HG03060 (cell line): ENCODE measurements around the gene SCYGR1.
"Not testable (repeated sequence)": the region's sequence is repeated elsewhere in the genome, so short reads cannot be mapped to it uniquely, and the experiment has no call there.

ENCODE experiments used
- ATAC-seq: cut with Tn5 transposase; IDR thresholded peaks from one replicate; pipeline ENCODE4 v1.9.1; 2021; ENCODE audit warnings: low read depth, moderate number of reproducible peaks; ENCODE audit not compliant: unreplicated experiment

The SCYGR1 gene, protein sequence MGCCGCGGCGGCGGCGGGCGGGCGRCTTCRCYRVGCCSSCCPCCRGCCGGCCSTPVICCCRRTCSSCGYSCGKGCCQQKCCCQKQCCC

DNA sequence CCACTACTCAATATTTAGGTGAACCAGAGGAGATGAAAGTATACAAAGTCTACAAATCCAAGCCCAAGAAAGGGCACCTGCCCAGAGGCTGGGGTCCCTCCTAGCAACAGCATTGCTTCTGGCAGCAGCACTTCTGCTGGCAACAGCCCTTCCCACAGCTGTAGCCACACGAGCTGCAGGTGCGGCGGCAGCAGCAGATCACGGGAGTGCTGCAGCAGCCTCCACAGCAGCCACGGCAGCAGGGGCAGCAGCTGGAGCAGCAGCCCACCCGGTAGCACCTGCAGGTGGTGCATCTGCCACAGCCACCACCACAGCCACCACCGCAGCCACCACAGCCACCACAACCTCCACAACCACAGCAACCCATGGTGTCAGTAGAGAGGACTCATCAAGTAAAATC is at the start of gene SCYGR1:
TSS of gene SCYGR1 (minus strand) at position 367 of the 400 bp plus-strand sequence. CDS start at position 367, 0 bp downstream.
- ATAC-seq = not testable (repeated sequence)

- no peak for ATAC-seq
Observed at GRCh38 chr2:227436436-227437174, 48.9 kb upstream of the SCYGR1 start.

DNA sequence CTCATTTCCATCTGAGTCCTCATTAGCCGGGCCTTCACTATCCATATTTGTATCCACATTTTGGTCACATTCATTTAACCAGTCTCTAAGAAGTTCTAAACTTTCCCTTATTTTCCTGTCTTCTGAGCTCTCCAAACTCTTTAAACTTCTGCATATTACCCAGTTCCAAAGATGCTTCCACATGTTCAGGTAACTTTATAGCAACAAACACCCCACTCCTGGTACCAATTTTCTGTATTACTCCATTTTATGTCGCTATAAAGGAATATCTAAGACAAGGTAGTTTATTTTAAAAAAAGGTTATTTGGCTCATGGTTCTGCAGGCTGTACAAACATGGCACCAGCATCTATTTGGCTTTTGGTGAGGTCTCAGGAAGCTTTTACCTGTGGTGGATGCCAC is 45.4 kb upstream of the SCYGR1 start:
- no peak for ATAC-seq

GRCh38 chr2:227430639-227431038 is 42.9 kb upstream of the SCYGR1 start:
- ATAC-seq = no peak

DNA sequence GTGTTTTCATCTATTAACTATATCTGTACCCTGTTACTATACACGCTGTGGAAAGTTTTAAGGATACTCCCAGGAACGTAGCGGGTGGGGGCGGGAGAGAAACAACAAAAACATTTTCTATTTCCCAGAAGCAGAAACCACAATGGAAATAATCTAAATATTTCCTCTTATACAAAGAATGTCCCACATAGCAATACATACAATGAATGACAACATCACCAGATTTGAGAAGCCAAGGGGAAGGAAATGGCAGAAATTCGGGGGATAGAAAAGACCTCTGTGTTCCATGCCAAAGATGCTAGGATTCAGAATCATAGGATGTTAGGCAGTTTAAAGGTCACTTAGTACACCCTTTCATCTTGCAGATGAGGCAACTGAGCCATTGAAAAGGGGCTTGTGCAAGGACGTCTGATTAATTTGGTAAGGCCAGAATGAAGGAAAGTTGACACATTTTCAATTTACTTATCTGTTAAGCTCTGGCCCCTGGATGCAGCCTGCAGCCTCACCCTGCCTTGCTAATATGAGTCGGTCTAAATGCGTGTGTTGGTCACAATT is 41.1 kb upstream of the SCYGR1 start:
- ATAC-seq = no peak

DNA sequence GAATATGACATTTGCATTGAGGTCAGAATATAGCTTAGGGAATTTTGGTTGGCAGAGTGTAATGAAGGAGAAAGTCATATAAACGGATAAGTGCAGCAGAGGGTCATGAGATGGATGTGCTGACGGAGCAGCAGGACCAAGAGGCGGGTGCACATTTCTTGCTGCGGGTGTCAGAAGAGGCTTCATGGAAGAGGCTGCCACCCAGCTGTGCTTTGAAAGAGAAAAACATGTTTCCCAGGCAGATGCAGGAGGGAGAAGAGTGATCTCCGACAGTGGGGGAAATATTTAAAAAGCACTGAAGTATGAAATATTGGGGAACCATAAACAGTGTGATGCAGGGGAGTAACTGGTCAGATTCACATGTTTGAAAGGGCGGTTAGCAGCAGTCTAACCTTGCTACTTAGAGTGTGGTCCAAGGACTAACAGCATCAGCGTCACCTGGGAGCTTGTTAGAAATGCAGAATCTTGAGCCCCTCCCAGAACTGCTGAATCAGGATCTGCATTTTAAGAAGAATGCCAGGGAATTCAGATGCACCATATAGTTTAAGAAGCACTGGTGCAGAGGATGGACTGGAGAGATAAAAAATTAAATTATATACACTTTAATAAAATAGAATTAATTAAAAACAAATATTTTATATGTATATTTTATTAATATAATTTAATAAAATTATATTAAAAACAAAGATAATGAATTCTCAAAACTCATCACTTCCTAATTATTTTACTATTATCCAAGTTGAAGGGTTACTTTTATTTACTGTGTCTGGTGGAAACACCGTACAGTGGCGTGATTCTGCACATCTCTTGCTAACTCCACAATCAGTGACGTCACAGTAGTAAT is 36.1 kb upstream of the SCYGR1 start:
- no peak for ATAC-seq

DNA sequence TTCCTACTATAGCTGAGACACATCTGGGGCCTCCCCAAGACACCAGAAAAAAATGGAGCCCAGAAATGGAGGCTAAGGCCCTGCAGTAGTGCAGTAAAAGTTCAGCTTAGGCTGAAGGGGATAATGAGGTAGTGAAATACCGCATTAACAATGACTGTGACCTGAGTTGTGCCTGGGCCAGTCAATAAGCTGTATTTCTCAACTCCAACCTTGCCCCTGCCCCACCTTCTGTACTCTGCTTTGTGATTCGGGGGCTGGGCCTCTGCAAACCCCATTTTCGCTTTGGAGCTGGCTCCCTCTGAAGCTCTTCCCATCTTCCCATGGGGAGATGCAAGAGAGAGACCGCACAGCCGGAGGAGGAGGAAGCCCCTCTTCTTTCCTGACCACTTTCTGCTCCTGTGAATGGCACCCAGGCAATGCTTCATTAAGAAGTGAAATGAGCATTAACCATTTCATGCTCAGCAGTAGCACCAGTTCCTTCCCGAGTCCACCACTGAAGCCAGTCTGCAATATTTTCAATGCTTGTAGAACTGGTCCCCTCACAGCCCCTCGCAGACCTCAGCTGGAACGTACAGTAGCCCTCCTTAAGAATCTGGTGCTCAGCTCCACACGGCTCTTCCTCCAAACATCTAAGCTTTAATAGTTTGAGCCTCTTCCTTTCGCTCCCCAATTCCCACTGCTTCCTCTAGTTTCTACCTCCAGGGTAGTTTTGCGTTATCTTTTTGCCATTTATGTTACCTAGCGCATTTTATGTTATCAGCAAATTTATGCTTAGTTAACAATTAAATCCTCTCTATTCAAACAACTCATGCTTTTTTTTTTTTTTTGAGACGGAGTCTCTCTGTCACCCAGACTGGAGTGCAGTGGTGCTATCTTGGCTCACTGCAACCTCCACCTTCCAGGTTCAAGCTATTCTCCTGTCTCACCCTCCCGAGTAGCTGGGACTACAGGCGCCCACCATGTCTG is 32.6 kb upstream of the SCYGR1 start:
- ATAC-seq = no peak

DNA sequence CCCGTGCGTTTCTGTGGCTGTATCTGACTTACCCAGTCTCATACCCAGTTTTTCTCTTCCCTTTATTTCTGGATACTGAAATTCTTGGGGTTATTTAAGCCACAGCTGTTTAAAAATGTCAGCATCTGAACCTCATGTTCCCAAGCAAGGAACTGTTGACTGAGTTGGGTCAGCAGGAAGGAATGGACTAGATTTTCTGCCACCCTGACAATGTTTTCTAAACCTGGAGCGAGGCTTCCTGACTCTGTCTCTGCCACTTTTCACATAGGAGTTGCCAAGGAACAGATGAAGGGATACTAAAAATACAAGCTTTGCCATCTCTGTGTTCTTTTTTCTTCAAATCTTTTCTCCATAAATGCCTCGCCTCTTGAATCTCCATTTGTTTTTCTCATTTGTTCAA is 29.0 kb upstream of the SCYGR1 start:
- ATAC-seq = no peak

DNA sequence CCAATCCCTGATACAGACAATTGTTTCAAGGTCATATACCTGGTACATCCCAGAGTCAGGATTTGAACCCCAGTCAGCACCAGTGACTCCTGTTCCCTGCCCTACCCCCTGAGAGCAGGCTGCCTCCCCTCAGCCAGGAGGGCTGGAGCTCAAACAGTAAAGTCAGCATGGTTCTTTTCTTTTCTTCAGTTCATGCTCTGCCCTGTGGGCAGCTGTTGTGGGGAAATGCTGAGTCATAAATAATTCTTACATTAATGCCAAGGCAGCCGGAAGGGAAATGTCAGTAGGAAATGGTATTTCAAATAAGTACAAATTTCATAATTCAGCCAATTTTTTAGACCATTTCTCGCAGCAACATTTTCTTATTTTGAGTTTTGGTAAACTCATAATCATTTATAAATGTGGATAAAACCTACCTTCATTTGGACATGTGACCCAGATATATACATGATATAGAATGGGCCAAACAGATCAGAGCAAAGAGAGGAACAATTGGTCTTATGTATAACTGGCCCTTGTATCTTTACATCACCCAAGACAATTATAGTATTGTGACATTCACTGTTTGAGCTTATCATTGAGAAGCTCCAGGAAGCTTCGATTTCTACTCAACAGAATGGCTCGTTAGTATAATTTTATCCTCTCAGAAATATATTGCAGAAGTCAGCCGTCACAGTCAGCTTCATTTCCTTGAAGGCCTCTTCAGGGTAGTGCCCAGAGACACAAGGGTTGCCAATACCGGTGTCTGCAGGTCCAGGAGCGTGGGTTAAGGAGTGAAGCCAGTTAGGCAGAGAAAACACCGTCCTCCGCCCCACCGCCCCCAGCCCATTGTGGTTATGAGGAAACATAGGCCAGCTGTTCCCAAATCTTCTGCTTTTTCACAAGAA is 28.0 kb upstream of the SCYGR1 start:
- ATAC-seq = no peak

DNA sequence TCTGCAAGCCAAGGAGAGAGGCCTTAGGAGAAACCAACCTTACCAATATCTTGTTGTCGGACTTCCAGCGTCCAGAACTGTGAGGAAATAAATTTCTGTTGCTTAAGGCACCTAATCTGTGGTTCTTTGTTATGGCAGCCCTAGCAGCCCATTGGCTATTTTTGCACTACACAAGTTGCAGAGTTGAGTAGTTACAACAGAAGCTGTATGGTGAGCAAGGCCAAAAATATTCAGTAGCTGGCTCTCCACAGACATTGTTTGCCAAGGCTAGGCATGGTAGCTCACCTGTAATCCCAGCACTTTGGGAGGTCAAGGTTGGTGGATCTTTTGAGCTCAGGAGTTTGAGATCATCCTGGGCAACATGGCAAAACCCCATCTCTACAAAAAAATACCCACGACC is 27.1 kb upstream of the SCYGR1 start:
- no peak for ATAC-seq

DNA sequence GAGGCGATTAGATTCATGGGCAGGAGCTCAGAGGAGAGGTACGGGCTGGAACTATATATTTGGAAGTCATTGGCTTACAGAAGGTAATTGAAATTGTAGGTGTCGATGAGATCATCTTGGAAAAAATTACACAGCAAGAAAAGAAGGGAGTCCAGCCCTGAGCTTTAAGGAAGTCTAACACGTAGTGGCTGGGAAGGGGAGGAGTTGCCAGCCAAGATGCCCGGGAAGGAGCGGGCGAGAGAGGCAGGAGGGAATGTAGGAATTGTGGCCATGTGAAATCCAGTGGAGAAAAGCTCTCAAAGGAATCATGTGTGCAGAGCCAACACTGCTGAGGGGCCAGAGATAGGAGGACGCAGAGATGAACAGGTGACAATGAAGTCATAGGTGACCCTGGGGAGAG is 25.6 kb upstream of the SCYGR1 start:
- ATAC-seq = no peak

- ATAC-seq = no peak
Observed at GRCh38 chr2:227412877-227413276, 25.1 kb upstream of the SCYGR1 start.

- ATAC-seq = no peak
Observed at GRCh38 chr2:227411990-227412350, 24.2 kb upstream of the SCYGR1 start.

DNA sequence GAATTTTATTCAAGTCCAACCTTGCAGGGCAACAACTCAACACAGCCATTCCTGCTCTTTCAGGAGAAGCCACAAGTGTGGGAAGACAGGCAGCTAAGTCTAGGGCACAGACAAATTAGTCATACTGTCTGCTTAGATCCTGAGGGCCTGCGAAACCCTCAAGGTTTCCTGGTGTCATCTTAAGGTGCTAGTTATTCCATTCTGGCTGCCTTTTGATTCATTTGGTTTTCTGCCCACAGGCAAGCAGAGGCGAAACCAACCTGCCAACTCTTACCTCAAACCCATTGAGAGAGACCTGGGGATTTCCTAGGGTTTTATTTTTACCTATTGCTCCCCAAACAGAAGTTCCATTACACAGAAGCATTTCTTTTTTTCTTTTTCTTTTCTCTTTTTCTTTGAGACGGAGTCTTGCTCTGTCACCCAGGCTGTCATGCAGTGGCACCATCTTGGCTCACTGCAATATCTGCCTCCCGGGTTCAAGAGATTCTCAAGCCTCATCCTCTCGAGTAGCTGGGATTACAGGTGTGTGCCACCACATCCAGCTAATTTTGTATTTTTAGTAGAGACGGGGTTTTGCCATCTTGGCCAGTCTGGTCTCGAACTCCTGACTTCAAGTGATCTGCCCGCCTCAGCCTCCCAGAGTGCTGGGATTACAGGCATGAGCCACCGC is 23.7 kb upstream of the SCYGR1 start:
- peak; percentile 80 for ATAC-seq

DNA sequence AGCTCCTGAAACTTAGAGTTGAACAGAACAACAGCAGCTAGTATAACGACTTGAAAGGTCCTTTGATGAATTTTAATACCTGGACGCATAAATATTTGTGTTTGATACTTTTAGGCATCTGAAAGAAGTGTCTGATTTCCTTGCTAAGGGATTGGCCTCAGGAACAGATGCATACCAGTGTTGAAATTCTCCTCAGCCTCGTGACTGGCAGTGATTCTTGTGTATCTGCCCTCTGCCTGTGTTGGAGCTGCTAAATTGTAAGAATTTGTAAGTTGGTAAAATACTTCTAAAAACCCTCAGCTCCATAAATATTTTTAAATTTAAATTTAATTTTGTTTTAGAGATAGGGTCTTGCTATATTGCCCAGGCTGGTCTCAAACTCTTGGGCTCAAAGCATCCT is 22.4 kb upstream of the SCYGR1 start:
- no peak for ATAC-seq

DNA sequence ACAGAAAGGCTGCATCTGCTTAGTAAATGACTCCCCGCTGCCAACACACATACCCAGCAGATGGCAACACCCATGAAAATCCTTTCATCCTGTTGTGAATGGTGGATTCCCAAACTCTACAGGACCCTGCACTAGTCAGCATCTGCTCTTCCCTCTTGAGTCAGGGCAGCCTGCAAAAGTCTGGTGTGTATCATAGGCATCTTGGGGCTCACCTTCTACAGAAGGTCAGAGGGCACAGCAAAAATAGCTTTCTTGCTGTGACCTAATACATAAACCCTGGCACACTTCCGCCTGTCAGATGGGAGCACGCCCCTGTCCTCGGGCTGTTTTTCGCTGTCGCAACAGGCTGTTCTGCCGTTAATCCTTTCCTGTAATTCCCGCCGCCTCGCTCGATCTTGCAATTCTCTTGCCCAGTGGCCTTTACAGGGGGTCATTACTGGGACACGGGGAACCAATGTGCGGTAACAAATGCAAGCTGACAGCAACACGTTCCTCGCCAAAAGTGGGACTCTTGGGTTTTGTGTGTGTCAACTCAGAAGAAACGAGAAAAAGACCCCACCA is 19.9 kb upstream of the SCYGR1 start:
- no peak for ATAC-seq

DNA sequence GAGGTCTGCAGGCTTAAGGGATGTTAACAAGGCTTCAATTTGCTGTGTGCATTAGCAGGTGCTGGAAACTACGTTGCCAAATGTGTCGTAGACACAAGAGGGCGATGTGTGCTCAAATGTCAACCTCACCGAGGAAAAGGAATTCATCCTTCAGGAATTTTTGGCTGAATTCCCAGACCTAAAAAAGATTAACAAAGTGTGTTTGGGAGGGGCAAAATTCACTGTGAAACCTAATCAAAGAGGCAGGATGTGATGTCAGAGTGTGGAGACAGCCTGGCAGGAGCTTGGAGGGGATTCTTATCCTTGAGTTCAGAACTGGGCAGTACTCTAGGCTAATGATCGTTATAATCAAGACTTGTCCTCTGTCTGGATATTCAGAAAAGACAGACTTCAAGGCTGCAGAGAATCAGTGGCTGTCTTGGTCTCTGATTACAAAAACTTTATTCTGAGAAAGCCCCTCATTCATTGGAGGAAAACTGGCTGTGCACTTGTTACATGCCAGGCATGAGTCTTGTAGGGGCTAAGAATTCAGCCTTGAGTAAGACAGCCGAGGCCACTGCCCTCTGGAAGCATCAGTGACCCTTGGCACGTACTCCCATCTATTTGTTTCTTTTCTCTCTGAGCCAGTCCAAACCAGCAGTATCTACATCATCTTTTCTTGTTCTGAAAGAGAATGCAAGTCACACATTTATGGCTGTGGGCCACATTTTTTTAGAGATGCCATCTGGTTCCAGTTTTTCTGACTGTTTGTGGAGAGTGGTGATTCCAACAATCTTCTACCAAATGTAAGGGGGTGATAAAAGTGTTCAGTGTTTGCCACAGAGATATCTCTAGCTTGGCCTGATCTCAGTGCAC is 18.7 kb upstream of the SCYGR1 start:
- ATAC-seq = peak; percentile 43
